Renal pelvis (tissue), 4 donors: ENCODE data around the gene KHK. TPM values are rescaled to one million over a fixed set of nuclear protein-coding genes. Genes with fewer than 3 reads are reported as not detected.

Experiments used
- DNase-seq: peaks from one replicate; pipeline ENCODE4 v3.0.0-alpha.2; 2013
- polyA plus RNA-seq, 3 donors: library from polyadenylated mRNA; unstranded; fragments of 120-200 nt; gene quantifications; one replicate each; pipeline ENCODE4 v1.2.1, GENCODE V29; 2013; ENCODE audit not compliant: insufficient read length in 3 of 3

The KHK gene
- polyA plus RNA-seq, 3 donors, result 57.6 to 62.8 (median 60.6) TPM

DNA sequence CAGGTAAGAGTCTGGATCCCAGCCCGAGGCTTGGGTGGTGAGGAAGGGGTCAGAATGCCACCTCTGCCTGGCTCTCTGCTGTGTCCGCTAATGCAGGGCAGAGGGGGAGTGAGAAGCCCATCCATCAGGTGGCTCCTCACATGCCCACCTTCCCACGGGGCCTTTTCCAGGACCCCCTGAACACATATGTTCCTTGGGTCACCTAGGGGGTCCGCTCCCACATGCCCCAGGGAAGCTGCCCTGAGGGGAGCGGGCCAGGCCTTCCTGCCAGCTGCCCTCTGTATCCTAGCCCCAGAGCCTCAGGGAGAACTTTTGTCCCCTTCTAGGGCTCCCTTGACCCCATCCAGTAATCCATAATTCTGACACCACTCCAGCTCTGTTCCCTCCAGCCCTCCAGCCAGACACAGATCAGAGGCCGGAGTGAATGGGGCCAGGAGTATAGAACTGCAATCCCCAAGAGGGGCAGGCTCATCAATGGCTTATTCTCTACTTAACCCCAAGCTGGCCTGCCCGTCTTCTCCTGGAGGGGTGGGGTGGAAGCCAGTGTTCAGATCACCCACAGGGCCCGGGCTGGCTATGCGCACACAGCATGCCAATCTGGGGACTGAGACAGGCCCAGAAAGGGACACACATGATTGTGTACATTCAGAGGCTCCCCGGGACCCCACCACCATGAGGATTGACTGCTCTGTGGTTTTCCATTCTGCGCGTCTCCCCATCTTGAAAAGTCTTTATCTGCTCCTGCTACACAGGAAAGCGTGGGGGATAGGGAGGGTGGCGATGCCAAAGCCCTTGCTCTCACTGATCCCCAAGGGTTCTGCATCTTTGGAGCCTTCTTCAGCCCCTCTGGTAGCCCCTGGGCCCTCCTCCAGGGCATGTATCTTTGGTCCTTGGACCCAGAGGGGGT is 7.1 kb upstream of the KHK start:
- DNase-seq, result no peak

DNA sequence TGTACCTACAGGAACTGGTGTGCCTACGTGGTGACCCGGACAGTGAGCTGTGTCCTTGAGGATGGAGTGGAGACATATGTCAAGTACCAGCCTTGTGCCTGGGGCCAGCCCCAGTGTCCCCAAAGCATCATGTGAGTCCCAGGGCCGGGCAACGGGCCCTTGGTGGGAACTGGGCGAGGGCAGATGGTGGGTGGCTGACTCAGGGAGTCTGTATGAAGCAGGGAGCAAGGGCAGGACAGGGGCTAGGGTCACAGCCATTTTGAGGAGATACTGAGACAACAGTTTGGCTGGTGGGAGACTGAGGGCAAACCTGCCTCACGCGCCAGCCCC is 6.5 kb upstream of the KHK start:
- no peak for DNase-seq

DNA sequence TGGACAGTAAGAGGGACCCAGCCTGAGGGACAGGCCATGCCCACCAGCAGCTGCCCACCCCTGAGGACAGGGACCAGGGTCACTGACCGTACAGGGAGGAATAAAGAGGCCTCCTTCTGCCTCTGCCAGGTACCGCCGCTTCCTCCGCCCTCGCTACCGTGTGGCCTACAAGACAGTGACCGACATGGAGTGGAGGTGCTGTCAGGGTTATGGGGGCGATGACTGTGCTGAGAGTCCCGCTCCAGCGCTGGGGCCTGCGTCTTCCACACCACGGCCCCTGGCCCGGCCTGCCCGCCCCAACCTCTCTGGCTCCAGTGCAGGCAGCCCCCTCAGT is 6.0 kb upstream of the KHK start:
- DNase-seq, result no peak

DNA sequence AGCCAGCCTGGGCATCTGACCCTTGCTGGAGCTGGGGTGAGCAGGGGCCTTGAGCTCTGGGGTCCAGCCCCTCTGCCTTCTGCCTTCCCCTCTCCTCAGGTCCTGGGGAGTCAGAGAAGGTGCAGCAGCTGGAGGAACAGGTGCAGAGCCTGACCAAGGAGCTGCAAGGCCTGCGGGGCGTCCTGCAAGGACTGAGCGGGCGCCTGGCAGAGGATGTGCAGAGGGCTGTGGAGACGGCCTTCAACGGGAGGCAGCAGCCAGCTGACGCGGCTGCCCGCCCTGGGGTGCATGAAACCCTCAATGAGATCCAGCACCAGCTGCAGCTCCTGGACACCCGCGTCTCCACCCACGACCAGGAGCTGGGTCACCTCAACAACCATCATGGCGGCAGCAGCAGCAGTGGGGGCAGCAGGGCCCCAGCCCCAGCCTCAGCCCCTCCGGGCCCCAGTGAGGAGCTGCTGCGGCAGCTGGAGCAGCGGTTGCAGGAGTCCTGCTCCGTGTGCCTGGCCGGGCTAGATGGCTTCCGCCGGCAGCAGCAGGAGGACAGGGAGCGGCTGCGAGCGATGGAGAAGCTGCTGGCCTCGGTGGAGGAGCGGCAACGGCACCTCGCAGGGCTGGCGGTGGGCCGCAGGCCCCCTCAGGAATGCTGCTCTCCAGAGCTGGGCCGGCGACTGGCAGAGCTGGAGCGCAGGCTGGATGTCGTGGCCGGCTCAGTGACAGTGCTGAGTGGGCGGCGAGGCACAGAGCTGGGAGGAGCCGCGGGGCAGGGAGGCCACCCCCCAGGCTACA is 4.4 kb upstream of the KHK start:
- no peak for DNase-seq

DNA sequence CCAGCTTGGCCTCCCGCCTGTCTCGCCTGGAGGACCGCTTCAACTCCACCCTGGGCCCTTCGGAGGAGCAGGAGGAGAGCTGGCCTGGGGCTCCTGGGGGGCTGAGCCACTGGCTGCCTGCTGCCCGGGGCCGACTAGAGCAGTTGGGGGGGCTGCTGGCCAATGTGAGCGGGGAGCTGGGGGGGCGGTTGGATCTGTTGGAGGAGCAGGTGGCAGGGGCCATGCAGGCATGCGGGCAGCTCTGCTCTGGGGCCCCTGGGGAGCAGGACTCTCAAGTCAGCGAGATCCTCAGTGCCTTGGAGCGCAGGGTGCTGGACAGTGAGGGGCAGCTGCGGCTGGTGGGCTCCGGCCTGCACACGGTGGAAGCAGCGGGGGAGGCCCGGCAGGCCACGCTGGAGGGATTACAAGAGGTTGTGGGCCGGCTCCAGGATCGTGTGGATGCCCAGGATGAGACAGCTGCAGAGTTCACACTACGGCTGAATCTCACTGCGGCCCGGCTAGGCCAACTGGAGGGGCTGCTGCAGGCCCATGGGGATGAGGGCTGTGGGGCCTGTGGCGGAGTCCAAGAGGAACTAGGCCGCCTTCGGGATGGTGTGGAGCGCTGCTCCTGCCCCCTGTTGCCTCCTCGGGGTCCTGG is 3.7 kb upstream of the KHK start:
- no peak for DNase-seq

DNA sequence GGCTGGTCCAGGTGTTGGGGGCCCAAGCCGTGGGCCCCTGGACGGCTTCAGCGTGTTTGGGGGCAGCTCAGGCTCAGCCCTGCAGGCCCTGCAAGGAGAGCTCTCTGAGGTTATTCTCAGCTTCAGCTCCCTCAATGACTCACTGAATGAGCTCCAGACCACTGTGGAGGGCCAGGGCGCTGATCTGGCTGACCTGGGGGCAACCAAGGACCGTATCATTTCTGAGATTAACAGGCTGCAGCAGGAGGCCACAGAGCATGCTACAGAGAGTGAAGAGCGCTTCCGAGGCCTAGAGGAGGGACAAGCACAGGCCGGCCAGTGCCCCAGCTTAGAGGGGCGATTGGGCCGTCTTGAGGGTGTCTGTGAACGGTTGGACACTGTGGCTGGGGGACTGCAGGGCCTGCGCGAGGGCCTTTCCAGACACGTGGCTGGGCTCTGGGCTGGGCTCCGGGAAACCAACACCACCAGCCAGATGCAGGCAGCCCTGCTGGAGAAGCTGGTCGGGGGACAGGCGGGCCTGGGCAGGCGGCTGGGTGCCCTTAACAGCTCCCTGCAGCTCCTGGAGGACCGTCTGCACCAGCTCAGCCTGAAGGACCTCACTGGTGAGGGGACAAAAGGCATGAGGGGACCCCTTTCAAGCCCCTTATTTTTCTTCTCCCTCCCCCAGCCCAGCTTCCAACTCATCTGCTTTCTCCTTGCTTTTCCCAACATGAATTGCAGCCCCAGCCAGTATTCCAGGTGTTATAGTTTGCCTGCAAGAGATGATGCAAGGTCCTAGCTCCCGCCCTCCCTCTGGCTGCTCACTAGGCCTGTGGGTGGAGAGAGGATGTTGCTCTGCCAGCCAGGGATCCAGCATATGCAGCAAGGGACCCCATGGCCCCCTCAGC is 2.9 kb upstream of the KHK start:
- no peak for DNase-seq

DNA sequence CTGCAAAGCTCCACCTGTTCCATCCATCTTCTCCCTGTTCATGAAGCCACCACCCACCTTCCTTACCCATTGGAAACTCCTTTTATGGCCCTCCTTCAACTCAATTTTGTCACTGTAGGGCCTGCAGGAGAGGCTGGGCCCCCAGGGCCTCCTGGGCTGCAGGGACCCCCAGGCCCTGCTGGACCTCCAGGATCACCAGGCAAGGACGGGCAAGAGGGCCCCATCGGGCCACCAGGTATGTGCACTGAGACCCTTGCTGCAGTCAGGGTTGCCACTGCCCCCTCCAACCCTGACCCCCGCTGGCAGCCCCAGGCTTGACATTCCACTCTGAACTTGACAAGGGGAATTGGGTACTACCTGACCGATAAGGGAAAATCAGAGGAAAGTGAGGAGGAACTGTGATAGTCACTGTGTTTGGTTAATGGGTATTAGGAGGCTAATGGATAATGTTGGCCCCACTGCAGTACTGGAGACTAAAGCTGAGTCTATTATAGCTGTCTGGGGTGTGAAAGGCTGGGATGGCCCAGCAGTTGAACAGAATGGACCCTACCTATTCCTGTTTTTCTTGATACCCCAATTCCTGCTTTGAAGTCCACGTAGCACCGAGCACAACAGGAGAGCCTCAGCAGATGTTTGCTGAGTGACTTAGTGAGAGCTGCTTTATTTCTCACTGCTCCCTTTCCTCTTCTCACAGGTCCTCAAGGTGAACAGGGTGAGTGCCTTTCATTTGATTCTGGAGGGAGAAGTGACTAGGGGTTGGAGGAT is 2.1 kb upstream of the KHK start:
- DNase-seq, result no peak

DNA sequence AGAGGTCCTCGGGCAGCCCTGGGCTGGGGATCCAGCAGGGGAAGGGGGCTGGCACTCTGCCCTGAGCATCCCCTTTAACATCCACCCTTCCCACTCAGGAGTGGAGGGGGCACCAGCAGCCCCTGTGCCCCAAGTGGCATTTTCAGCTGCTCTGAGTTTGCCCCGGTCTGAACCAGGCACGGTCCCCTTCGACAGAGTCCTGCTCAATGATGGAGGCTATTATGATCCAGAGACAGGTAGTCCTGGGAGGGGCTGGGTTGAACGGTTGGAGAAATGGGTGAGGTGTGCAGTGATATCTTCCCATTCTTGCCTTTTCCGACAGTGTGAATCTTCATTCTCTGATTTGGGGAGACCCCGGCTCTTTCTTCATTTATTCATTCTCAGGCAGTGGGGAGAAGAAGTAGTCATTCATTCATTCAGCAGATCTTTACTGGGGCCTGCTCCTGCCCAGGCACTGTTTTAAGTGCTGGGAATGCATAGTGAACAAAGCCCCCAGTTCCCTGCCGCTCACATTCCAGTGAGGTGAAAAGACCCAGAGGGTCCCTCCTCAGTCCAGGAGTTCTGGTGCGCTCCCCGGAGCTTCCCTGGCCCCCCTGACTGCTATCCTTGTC is 1.4 kb upstream of the KHK start:
- DNase-seq, result no peak

DNA sequence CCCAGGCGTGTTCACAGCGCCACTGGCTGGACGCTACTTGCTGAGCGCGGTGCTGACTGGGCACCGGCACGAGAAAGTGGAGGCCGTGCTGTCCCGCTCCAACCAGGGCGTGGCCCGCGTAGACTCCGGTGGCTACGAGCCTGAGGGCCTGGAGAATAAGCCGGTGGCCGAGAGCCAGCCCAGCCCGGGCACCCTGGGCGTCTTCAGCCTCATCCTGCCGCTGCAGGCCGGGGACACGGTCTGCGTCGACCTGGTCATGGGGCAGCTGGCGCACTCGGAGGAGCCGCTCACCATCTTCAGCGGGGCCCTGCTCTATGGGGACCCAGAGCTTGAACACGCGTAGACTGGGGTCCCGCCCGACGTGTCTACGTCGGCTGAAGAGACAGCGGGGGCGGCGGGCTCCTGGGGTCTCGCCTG is 891 bp upstream of the KHK start:
- DNase-seq, result no peak

DNA sequence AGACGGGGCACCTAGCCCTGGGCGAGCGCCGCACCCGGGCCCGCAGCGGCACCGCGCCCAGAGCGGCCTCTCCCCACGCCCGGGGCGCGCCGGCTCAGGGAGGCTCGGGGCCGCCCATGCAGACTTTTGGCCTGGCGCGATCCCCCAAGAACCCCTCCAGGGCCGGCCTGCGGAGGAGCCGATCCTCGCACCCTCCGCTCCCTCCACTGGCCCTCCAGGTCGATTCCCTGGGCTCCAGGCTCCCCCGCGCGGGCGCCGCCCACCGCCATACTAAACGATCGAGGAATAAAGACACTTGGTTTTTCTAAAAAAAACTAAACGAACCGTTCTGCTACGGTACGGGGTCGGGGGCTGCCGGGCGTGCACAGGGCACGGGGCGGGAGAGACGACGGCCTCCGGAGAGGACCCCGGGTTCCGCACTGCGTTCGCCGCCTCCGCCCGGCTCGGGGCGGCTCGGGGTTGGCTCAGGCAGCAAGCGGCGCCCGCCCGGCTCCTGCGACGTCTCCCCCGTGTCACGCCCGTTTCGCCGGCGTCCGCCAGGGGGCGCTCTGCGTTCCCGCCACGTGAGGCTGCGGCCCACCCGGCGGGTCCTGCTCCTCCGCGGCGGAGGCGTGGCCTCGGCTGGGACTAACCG is 365 bp upstream of the KHK start:
- DNase-seq, result peak; percentile 93

DNA sequence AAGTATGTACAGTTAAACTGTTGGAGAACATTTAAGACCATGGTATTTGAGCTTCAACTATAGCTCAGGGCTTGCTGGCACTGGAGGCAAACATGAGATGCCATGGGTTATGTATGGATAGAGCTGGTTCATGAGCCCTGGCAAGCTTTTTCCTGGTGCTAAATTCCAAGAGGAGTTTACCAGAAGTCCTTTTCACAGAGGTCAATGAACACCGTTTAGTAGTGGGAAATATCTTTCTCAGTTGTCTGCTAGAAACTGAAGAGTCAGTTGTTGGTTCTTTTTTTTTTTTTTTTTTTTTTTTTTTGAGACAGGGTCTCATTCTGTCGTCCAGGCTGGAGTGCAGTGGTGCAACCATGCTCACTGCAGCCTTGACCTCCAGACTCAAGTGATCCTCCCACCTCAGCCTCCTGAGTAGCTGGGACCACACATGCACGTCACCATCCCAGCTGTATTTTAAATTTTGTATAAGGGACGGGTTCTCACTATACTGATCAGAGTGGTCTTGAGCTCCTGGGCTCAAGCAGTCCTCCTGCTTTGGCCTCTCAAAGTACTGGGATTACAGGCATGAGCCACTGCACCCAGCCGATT is 1.3 kb downstream of the KHK start:
- no peak for DNase-seq

DNA sequence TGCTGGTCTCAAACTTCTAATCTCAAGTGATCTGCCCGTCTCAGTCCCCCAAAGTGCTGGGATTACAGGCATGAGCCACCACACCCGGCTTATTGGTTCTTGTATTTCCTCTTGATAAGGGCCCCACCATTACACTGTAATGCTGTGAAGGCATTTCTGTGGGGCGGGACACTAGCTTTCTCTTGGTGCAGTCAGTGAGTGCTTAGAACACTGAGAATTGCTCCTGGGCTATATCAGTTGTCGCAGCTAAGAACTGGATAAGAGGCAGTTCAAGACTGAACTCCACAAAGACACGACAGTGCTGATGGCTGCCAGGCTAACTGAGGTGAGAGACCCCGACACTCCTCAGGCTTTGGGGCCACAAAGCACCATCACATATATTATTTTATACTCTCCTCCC is 2.1 kb downstream of the KHK start:
- DNase-seq, result no peak

DNA sequence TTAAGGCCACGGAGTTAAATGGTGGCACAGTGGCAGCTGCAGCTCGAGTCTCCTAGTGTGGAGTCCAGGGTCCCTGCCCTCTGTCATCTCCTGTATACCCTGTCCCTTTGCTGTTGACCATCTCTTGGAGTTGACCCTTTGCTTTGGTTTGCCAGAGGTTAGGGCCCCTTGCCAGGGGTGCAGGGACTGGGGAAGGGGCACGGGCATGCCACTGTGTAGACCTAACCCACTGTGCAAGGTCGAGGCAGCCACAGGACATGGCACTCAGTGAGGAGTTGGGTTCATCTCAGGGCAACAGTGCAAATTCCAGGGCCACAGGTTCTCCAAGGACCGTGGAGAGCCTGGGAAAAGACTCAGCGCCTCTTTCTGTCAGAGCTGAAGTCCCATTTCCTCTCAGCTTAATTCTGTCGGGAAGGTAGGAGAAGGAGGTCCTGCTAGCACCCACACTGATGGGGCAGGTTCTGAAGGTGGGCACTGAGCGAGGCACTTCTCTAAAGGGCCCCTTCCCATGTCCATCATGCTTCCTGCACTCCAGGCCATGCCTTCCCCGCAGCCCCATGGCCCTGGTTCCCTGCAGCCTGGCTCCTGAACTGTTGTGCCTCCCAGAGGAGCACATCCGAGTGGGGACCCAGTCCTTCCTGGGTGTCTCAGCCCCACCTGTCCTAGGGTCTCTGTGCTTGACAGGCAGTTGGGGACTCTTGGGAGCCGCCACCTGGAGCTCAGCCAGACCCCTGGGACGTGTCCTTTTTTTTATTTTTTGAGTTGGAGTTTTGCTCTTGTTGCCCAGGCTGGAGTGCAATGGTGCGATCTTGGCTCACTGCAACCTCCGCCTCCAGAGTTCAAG is 2.8 kb downstream of the KHK start:
- no peak for DNase-seq

DNA sequence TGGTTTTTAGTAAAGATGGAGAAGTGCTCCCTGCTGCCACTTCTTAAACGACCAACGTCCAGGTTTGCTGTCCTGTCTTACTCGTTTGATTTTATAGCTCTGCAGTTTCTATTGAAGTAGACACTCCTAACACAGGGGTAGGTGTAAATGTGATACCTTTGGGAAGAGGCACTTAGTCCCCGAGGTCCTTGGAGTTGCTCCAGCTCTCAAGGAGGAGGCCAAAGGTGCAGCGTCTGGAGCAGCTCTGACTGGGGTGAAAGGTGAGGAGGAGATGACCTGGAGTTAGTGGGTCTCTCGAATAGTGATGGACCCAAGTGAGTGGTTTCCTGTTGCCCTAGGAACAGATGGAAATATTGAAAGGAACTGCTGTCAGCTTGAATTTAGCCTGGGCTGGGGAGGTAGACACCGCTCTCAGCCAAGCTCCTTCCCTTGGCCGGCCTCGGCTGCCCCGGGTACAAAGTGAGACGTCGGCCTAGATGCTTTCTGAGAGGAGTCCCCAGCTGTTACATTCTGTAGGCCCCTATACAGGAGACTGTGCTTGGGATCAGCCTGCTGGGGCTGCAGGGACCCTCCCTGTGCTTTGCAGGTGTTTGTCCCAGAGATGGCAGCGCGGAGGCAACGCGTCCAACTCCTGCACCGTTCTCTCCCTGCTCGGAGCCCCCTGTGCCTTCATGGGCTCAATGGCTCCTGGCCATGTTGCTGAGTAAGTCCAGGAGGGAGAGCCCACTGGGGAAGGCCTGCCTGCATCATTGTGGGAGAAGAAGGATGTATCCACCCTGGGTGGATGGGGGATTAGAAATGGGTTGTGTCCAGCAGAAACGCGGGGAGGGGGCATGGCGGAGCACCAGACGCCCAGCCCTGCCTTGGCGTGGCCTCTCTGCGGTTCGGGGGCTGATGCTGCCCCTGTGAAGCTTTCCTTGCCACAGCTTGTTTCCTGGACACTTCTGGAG is 5.4 kb downstream of the KHK start:
- no peak for DNase-seq

DNA sequence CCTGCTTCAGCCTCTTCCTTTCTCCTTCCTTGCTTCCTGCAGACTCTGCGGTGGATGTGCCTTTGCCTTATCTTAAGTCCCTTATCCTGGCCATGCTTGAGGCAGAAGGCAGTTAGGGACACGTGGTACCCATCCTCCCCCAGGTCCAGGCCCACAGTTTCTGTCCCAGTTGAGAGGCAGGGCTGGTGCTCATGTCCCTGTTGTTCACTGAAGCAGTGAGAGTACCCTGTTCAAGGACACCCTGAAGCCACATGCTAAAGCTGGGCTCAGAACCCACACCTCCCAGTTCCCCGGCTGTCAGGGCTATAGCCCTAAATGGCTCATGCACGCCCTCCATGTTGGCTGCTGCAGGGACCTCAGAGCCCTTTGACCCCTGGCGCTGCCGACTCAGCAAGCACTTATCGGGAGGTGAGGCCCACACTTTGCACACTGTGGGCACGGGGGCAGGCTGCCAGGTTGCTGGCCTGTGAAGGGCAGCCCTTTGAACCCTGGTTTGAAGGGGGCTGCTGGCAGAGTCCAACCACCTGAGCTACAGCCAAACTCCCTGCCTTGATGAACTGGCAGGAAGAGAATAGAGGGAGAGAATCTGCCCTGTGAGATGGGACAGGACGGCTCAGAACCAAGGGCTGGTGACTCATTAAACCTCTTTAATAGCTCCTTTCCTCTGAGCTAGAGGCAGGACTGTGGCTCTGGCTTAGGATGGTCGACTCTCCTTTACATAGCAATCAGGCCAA is 6.3 kb downstream of the KHK start:
- no peak for DNase-seq

DNA sequence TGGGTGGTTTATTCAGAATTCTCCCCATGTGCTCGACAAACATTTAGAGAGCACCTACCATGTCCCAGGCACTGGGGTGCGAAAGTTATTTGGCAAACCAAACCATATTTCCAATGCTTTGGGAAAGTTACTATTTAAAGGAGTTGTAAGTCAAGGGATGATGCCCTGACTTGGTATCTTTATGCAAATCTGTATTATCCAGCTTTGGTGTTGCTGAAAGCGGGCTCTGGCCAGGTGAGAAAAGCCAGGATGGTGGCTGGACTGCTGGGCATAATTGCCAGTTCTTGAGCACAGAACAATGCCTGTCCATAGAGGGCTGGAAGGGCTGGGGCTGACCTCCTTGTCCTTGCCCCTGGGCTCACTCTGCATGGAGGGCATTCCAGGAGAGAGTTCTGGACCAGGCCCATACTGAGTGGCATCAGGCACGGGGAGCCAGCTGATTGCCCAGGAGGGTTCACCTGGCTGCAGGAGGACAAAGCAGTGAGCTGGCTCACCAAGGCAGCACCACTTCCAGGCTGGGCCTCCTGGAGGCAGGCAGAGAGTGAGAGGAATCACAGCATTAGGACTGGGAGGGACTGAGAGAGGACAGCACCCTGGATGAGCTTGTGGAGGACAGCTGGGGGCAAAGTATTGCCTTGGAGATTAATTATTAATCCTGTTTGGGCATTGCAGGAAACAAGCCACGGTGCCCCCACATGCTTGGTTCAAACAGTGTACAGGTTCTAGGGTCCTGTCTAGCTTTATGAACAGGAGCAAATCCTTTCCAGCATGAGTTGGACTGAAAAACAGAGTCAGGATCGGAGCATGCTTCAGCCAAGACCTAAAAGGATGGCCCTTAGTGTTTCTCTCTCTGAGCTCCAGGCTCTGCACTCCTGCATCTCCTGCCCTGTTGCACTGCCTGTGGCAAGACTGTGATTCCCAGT is 7.1 kb downstream of the KHK start:
- DNase-seq, result no peak
